ENCODE data around the gene NHS.

- TF ChIP-seq HMGXB4 (CRISPR knock-in tag; IDR thresholded peaks at IDR 0.05; ENCODE audit: borderline replicate concordance): no peak
- no peak for TF ChIP-seq JUN (IDR thresholded peaks at IDR 0.05)
- no peak for TF ChIP-seq MAZ (IDR thresholded peaks at IDR 0.05; ENCODE audit: borderline replicate concordance, low read depth, low read length)
- no peak for TF ChIP-seq CTCF (IDR thresholded peaks at IDR 0.05)
- no peak for TF ChIP-seq KDM1A (IDR thresholded peaks at IDR 0.05; ENCODE audit: low read depth)
- no peak for TF ChIP-seq POLR2A (IDR thresholded peaks at IDR 0.05; ENCODE audit: low read length)
- TF ChIP-seq RFX5 (IDR thresholded peaks at IDR 0.05): no peak
- TF ChIP-seq BHLHE40 (IDR thresholded peaks at IDR 0.05; ENCODE audit: low read depth, low read length): no peak
- no peak for TF ChIP-seq CBX2 (IDR thresholded peaks at IDR 0.05; ENCODE audit: borderline replicate concordance, low read depth)
- no peak for TF ChIP-seq EP300 (IDR thresholded peaks at IDR 0.05)
- TF ChIP-seq USF2 (IDR thresholded peaks at IDR 0.05): no peak
- TF ChIP-seq SREBF2 (IDR thresholded peaks at IDR 0.05): no peak
- TF ChIP-seq, protein P1, sequence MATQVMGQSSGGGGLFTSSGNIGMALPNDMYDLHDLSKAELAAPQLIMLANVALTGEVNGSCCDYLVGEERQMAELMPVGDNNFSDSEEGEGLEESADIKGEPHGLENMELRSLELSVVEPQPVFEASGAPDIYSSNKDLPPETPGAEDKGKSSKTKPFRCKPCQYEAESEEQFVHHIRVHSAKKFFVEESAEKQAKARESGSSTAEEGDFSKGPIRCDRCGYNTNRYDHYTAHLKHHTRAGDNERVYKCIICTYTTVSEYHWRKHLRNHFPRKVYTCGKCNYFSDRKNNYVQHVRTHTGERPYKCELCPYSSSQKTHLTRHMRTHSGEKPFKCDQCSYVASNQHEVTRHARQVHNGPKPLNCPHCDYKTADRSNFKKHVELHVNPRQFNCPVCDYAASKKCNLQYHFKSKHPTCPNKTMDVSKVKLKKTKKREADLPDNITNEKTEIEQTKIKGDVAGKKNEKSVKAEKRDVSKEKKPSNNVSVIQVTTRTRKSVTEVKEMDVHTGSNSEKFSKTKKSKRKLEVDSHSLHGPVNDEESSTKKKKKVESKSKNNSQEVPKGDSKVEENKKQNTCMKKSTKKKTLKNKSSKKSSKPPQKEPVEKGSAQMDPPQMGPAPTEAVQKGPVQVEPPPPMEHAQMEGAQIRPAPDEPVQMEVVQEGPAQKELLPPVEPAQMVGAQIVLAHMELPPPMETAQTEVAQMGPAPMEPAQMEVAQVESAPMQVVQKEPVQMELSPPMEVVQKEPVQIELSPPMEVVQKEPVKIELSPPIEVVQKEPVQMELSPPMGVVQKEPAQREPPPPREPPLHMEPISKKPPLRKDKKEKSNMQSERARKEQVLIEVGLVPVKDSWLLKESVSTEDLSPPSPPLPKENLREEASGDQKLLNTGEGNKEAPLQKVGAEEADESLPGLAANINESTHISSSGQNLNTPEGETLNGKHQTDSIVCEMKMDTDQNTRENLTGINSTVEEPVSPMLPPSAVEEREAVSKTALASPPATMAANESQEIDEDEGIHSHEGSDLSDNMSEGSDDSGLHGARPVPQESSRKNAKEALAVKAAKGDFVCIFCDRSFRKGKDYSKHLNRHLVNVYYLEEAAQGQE (IDR thresholded peaks at IDR 0.05): no peak
- TF ChIP-seq POLR2AphosphoS2 (conservative IDR thresholded peaks at IDR 0.05; ENCODE audit: low read length): no peak
These were observed 267.9 kb downstream of the NHS start for GRCh38 chrX:17642891-17643290.

All from A549 (cell line).